C4-2B (cell line): Measurements from ENCODE around the gene CMIP.

Experiments
- H3K27ac ChIP-seq: fragments of 450-650 bp; 2 replicates; pipeline ENCODE4 v1.5.1; 2017
- ZFX ChIP-seq: fragments of 450-650 bp; IDR thresholded peaks from 2 replicates; pipeline ENCODE4 v1.6.1; 2017
- TF ChIP-seq, protein P1 (sequence below): fragments of 450-650 bp; conservative IDR thresholded peaks from 2 replicates; pipeline ENCODE4 v1.5.1; 2017; ENCODE audit warnings: mild to moderate bottlenecking

CMIP gene

GRCh38 chr16:81654346-81654745, 209.7 kb downstream of the CMIP start:
- H3K27ac ChIP-seq: no peak overlapping the region
- no peak for TF ChIP-seq ZFX
- TF ChIP-seq, protein P1, sequence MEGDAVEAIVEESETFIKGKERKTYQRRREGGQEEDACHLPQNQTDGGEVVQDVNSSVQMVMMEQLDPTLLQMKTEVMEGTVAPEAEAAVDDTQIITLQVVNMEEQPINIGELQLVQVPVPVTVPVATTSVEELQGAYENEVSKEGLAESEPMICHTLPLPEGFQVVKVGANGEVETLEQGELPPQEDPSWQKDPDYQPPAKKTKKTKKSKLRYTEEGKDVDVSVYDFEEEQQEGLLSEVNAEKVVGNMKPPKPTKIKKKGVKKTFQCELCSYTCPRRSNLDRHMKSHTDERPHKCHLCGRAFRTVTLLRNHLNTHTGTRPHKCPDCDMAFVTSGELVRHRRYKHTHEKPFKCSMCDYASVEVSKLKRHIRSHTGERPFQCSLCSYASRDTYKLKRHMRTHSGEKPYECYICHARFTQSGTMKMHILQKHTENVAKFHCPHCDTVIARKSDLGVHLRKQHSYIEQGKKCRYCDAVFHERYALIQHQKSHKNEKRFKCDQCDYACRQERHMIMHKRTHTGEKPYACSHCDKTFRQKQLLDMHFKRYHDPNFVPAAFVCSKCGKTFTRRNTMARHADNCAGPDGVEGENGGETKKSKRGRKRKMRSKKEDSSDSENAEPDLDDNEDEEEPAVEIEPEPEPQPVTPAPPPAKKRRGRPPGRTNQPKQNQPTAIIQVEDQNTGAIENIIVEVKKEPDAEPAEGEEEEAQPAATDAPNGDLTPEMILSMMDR: no peak

- TF ChIP-seq, protein P1: no peak
- TF ChIP-seq ZFX: no peak
- no peak overlapping the region for H3K27ac ChIP-seq
These were observed 211.0 kb downstream of the CMIP start for GRCh38 chr16:81655469-81656162.

DNA sequence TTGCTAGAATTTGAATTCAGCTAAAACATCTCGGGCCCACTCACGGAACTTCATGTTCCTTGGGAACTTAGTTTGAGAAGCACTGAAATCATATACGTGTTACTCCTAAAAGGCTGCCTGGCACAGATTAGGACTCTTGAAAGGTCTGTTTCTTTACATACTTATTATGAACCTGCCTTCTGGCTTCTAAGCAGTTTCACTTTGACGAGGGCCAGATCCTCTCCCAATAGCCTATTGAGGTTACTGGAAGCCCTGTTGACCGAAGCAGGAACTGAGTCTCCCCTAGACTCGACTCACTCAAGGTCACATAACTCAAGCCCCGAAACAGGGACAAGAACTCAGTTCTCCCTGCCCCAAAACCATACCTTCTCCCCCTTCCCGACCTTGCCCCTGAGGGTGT, 212.6 kb downstream of the CMIP start:
- TF ChIP-seq, protein P1: no peak
- no peak for TF ChIP-seq ZFX
- H3K27ac ChIP-seq: no peak overlapping the region

GRCh38 chr16:81657781-81658180, 213.2 kb downstream of the CMIP start:
- no peak for TF ChIP-seq ZFX
- TF ChIP-seq, protein P1: no peak
- H3K27ac ChIP-seq: no peak overlapping the region

GRCh38 chr16:81658373-81658772, 213.8 kb downstream of the CMIP start:
- H3K27ac ChIP-seq: no peak overlapping the region

DNA sequence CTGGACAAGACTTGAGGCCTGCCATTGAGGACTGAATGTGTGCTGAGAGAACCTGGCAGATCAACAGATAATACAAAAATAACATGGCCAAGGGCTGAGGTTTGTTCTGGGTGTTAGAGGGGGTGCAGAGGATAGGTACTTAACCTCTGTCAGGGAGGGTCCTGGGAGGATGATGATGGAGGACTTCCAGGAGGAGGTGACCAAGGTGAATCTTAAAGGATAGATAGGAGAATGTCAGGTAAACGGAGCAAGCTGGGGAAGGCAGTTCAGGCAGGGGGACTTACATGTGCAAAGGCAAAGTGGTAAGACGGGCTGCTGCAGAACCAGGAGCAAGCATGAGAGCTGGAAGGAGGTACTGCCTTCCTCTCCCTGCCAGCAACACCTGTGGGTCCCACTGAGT, 214.6 kb downstream of the CMIP start:
- H3K27ac ChIP-seq: no peak overlapping the region
- TF ChIP-seq ZFX: no peak
- TF ChIP-seq, protein P1: no peak

More at GRCh38 chr16:81658373-81658772, 213.8 kb downstream of the CMIP start:
- TF ChIP-seq ZFX: no peak
- TF ChIP-seq, protein P1: no peak

GRCh38 chr16:81661082-81661481, 216.5 kb downstream of the CMIP start:
- no peak for TF ChIP-seq ZFX
- TF ChIP-seq, protein P1: no peak
- no peak overlapping the region for H3K27ac ChIP-seq
